ENCODE results near the gene CCDC63.

Gene CCDC63

DNA sequence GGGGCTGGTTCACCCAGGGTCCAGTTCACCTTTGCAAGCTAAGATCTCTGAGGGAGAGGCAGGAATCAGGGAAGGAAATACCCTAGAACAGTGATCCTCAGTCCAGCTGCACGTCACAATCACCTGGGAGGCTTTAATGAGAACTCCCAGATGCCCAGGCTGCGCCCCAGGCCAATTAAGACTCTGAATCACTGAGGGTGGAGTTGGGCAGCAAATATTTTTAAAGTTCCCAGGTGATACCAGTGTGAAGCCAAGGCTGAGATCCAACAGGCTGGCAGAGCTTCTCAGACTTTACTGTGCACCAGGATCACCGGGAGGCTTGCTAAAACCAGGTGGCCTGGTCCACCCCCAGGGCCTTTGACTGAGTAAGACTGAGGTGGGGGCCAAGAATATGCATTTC is 49.8 kb downstream of the CCDC63 start:
- no peak for DNase-seq (ENCODE audit: extremely low read depth, low read depth)
- no peak for TF ChIP-seq CTCF (IDR thresholded peaks at IDR 0.05; ENCODE audit: low read depth, low read length)

DNA sequence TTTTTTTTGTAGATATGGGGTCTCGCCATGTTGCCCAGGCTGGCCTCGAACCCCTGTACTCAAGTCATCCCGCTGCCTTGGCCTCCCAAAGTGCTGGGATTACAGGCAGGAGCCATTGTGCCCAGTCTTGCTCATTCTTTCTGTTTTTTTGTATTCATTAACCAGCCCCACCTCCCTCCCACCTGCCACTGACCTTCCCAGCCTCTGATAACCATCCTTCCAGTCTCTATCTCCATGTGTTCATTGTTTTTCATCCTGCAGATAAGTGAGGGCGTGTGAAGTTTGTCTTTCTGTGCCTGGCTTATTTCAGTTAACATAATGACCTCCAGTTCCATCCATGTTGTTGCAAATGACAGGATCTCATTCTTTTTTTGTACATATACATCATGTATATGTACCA is 54.6 kb downstream of the CCDC63 start:
- TF ChIP-seq CTCF (IDR thresholded peaks at IDR 0.05; ENCODE audit: low read depth, low read length) = no peak
- DNase-seq (ENCODE audit: extremely low read depth, low read depth) = no peak

- TF ChIP-seq CTCF (IDR thresholded peaks at IDR 0.05; ENCODE audit: low read depth, low read length) = no peak
- no peak for DNase-seq (ENCODE audit: extremely low read depth, low read depth)
Observed at GRCh38 chr12:110903511-110903910, 56.7 kb downstream of the CCDC63 start.

GRCh38 chr12:110906083-110906482 is 59.3 kb downstream of the CCDC63 start:
- TF ChIP-seq CTCF (IDR thresholded peaks at IDR 0.05; ENCODE audit: low read depth, low read length) = no peak
- DNase-seq (ENCODE audit: extremely low read depth, low read depth) = no peak

DNA sequence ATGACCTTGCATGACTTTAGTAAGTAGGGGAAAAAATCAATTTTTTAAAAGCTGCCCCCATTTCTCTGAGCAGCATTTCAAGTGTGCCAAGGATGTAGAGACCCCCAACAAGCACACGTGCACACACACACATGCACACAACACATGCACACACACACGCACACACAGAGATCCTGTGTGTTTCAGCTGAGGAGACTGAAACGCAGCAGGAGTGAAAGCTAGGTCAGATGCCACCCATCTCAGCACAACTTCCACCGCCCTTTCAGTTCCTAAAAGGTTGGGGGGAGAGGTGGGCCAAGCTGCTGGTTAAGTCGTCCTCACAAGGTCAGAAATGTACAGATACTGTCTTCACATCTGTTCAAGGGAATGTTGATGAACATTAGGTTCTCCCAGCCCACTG is 59.7 kb downstream of the CCDC63 start:
- TF ChIP-seq CTCF (IDR thresholded peaks at IDR 0.05; ENCODE audit: low read depth, low read length) = no peak

DNA sequence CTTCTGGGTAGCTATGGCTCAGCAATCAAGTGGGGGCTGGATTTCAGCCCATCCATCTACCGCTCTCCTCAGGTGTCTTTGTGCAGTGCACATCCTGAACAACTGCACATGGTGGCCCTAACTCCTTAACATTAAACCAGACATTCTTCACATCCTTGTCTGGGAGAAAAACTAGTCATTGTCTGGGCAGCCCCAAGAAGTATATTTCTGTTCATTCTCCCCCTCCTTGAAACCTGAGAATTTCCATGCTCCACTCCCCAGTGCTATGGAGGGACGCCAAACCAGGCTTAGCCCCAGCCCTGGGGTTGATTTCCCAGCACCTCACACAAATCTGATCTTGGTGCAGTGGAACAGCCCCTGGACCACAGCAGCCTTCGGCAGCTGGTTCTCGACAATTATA is 60.2 kb downstream of the CCDC63 start:
- no peak for TF ChIP-seq CTCF (IDR thresholded peaks at IDR 0.05; ENCODE audit: low read depth, low read length)
- no peak for DNase-seq (ENCODE audit: extremely low read depth, low read depth)

More for the DNA sequence above, 59.7 kb downstream of the CCDC63 start:
- no peak for DNase-seq (ENCODE audit: extremely low read depth, low read depth)

DNA sequence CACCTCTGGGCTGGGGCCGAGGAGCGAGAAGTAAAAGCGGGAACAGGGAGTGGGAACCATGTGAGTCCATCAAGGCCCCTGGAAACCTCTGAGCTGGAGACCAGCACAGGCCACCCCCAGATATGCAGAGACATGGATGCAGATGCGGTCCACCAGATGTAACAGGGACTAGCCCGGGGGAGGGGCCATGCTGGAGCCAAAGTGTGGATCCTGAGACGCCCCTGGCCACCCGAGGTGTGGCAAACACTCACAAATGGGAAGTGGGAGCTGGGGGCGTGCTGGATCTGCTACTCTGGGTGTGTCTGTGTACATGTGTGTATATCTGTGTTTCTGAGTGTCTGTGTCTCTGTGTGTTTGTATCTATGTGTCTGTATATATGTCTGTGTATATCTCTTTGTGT is 60.8 kb downstream of the CCDC63 start:
- DNase-seq (ENCODE audit: extremely low read depth, low read depth) = no peak
- TF ChIP-seq CTCF (IDR thresholded peaks at IDR 0.05; ENCODE audit: low read depth, low read length) = no peak

Measured in AG09319 (cell line).